Caco-2 (cell line): ENCODE results near the gene ARHGAP24. TPM values are rescaled to one million over a fixed set of nuclear protein-coding genes. Genes with fewer than 3 reads are reported as not detected.
"Not testable (repeated sequence)": the region's sequence is repeated elsewhere in the genome, so short reads cannot be mapped to it uniquely, and the experiment has no call there.

ENCODE experiments used
- BruUV-seq: library from RNA; stranded (reverse); fragments of 400-500 nt; replicated peaks from 2 replicates; lab custom pipeline; 2021; lab: Mats Ljungman, UMichigan
- CTCF ChIA-PET: fragments of 300-600 bp; sonication (Branson Sonifier 250); formaldehyde crosslinking; loops from one replicate; lab custom pipeline; 2022; ENCODE audit warnings: antibody characterized with exemption; lab: Charles Lee
- POLR2A ChIA-PET: fragments of 300-600 bp; sonication (Branson Sonifier 250); formaldehyde crosslinking; loops from one replicate; lab custom pipeline; 2022; ENCODE audit warnings: antibody characterized with exemption; lab: Charles Lee
- DNase-seq, 2 experiments: peaks; one replicate each; pipeline versions ENCODE4 v3.0.0 to v3.0.0-alpha.2; 2020 to 2022
- H3K27me3 ChIP-seq: replicated peaks from 2 replicates; pipeline ENCODE4 v1.6.0; 2011; ENCODE audit warnings: low read length; ENCODE audit not compliant: control insufficient read depth, insufficient read depth
- H3K36me3 ChIP-seq: 2 replicates; pipeline ENCODE4 v1.5.1; 2011; ENCODE audit warnings: low read length; ENCODE audit not compliant: control insufficient read depth, insufficient read depth
- H3K4me1 ChIP-seq: fragments of 250-450 bp; sonication (Bioruptor Pico); 2 replicates; pipeline ENCODE4 v1.5.1; 2020; ENCODE audit warnings: mild to moderate bottlenecking
- H3K4me3 ChIP-seq: 2 replicates; pipeline ENCODE4 v1.5.1; 2011; ENCODE audit warnings: low read depth, mild to moderate bottlenecking, control low read depth, low read length
- H3K9me3 ChIP-seq: fragments of 250-450 bp; sonication (Bioruptor Pico); 2 replicates; pipeline ENCODE4 v1.5.1; 2020; ENCODE audit warnings: mild to moderate bottlenecking, moderate library complexity
- H3K27ac Mint-ChIP-seq: one replicate; pipeline ENCODE4 v1.8.0; 2022; ENCODE audit warnings: mixed read lengths; ENCODE audit not compliant: unreplicated experiment
- H3K27me3 Mint-ChIP-seq: one replicate; pipeline ENCODE4 v1.8.0; 2022; ENCODE audit warnings: mixed read lengths; ENCODE audit not compliant: insufficient read depth, unreplicated experiment
- H3K36me3 Mint-ChIP-seq: one replicate; pipeline ENCODE4 v1.8.0; 2022; ENCODE audit warnings: mild to moderate bottlenecking, mixed read lengths; ENCODE audit not compliant: insufficient read depth, unreplicated experiment
- H3K4me1 Mint-ChIP-seq: one replicate; pipeline ENCODE4 v1.8.0; 2022; ENCODE audit warnings: low read depth, mixed read lengths; ENCODE audit not compliant: unreplicated experiment
- H3K4me3 Mint-ChIP-seq: one replicate; pipeline ENCODE4 v1.8.0; 2022; ENCODE audit warnings: mild to moderate bottlenecking, moderate library complexity, mixed read lengths; ENCODE audit not compliant: unreplicated experiment
- H3K9me3 Mint-ChIP-seq: one replicate; pipeline ENCODE4 v1.8.0; 2022; ENCODE audit warnings: mixed read lengths; ENCODE audit not compliant: unreplicated experiment
- CTCF ChIP-seq, 2 experiments: fragments of 200-600 bp in 1 of 2; IDR thresholded peaks; 1 replicate in 1 of 2; 2 replicates in 1 of 2; pipeline versions ENCODE4 v1.5.1 to v1.8.0; 2011 to 2022; ENCODE audit warnings: antibody characterized with exemption in 1 of 2, control low read depth in 1 of 2, inconsistent platforms in 1 of 2, low read depth in 1 of 2, low read length in 1 of 2, mild to moderate bottlenecking in 1 of 2, moderate library complexity in 1 of 2; ENCODE audit not compliant: insufficient read depth in 1 of 2, severe bottlenecking in 1 of 2, unreplicated experiment in 1 of 2
- intact Hi-C: fragments of 100-400 bp; cut with micrococcal nuclease; formaldehyde crosslinking; loops from one replicate; pipeline ENCODE4 v1.10.0; 2022; ENCODE audit not compliant: unreplicated experiment
- total RNA-seq: library from RNA; stranded (reverse); gene quantifications from 2 replicates; pipeline ENCODE4 v1.2.3, GENCODE V29; 2022

Gene ARHGAP24
- total RNA-seq, 1 experiment from 2014 or later, result 2.8 TPM

GRCh38 chr4:85658766-85659439 lies 184.0 kb downstream of the ARHGAP24 start:
- TF ChIP-seq CTCF (IDR thresholded peaks at IDR 0.05; ENCODE audit: insufficient read depth in 1 of 2, low read depth in 1 of 2, low read length in 1 of 2, severe bottlenecking in 1 of 2, unreplicated experiment in 1 of 2), result no peak
- BruUV-seq, result no TSS peak
- Histone ChIP-seq H3K4me1 (no peaks in the 10 kb centered on the region), H3K9me3 (no peaks in the 10 kb centered on the region), H3K27me3 (no peaks in the 10 kb centered on the region), H3K4me3 (no peak overlapping the region), H3K36me3 (no peaks in the 10 kb centered on the region)
- Mint-ChIP-seq H3K27me3 (peaks cover 3% of the 10 kb centered on the region), H3K4me3 (no peak overlapping the region), H3K36me3 (no peaks in the 10 kb centered on the region), H3K4me1 (no peaks in the 10 kb centered on the region), H3K9me3 (no peaks in the 10 kb centered on the region), H3K27ac (no peak overlapping the region)
- ChIA-PET CTCF (no interaction called here), POLR2A (no interaction called here)
- intact Hi-C loops, result no loop called here
- no peak for DNase-seq

- H3K4me1 ChIP-seq, result no peaks in the 10 kb centered on the region
- BruUV-seq, result no TSS peak
- no peak overlapping the region for H3K27ac Mint-ChIP-seq
- H3K27me3 Mint-ChIP-seq, result peaks cover 3% of the 10 kb centered on the region
- H3K27me3 ChIP-seq, result no peaks in the 10 kb centered on the region
- intact Hi-C loops, result no loop called here
- H3K9me3 ChIP-seq, result no peaks in the 10 kb centered on the region
- H3K36me3 ChIP-seq, result no peaks in the 10 kb centered on the region
- CTCF ChIA-PET, result no interaction called here
- H3K4me1 Mint-ChIP-seq, result no peaks in the 10 kb centered on the region
- H3K4me3 ChIP-seq, result no peak overlapping the region
- H3K36me3 Mint-ChIP-seq, result no peaks in the 10 kb centered on the region
- no peak for TF ChIP-seq CTCF (IDR thresholded peaks at IDR 0.05; ENCODE audit: insufficient read depth in 1 of 2, low read depth in 1 of 2, low read length in 1 of 2, severe bottlenecking in 1 of 2, unreplicated experiment in 1 of 2)
- H3K9me3 Mint-ChIP-seq, result no peaks in the 10 kb centered on the region
- POLR2A ChIA-PET, result no interaction called here
- DNase-seq, result no peak
- H3K4me3 Mint-ChIP-seq, result no peak overlapping the region
Measured at GRCh38 chr4:85659610-85660218, 184.8 kb downstream of the ARHGAP24 start.

GRCh38 chr4:85666625-85667024 lies 191.7 kb downstream of the ARHGAP24 start:
- H3K27me3 ChIP-seq, H3K9me3 ChIP-seq, H3K36me3 Mint-ChIP-seq, H3K27me3 Mint-ChIP-seq, intact Hi-C loops, H3K27ac Mint-ChIP-seq, BruUV-seq, POLR2A ChIA-PET, DNase-seq, H3K9me3 Mint-ChIP-seq, H3K4me3 Mint-ChIP-seq, H3K4me1 ChIP-seq, H3K36me3 ChIP-seq, H3K4me3 ChIP-seq, CTCF ChIA-PET, H3K4me1 Mint-ChIP-seq: not testable (repeated sequence)
